NB4 (cell line): ENCODE data around the gene FOXP1.
"Not testable (repeated sequence)": the region's sequence is repeated elsewhere in the genome, so short reads cannot be mapped to it uniquely, and the experiment has no call there.

Experiments used
- DNase-seq: peaks from one replicate; pipeline ENCODE4 v3.0.0; 2010; ENCODE audit warnings: low read depth
- H3K4me3 ChIP-seq: one replicate; pipeline ENCODE4 v1.5.1; 2011; ENCODE audit warnings: mild to moderate bottlenecking, low read depth, low read length, moderate library complexity
- MAX ChIP-seq: IDR thresholded peaks from 2 replicates; pipeline ENCODE4 v1.6.1; 2011; ENCODE audit warnings: low read depth, low read length
- MYC ChIP-seq: IDR thresholded peaks from 2 replicates; pipeline ENCODE4 v1.6.1; 2011; ENCODE audit warnings: low read depth, low read length
- POLR2A ChIP-seq: IDR thresholded peaks from 2 replicates; pipeline ENCODE4 v1.6.1; 2011; ENCODE audit warnings: mild to moderate bottlenecking; ENCODE audit not compliant: insufficient read length; ENCODE audit errors: extremely low read depth
- TF ChIP-seq, protein P1 (sequence below): IDR thresholded peaks from one replicate; pipeline ENCODE4 v1.5.1; 2012; ENCODE audit warnings: low read depth, low read length

FOXP1 gene

GRCh38 chr3:71330505-71330904 is 253.0 kb downstream of the FOXP1 start:
- no peak for DNase-seq
- H3K4me3 ChIP-seq: no peak overlapping the region
- TF ChIP-seq MYC (no peak), MAX (no peak), POLR2A (no peak)
- TF ChIP-seq, protein P1, sequence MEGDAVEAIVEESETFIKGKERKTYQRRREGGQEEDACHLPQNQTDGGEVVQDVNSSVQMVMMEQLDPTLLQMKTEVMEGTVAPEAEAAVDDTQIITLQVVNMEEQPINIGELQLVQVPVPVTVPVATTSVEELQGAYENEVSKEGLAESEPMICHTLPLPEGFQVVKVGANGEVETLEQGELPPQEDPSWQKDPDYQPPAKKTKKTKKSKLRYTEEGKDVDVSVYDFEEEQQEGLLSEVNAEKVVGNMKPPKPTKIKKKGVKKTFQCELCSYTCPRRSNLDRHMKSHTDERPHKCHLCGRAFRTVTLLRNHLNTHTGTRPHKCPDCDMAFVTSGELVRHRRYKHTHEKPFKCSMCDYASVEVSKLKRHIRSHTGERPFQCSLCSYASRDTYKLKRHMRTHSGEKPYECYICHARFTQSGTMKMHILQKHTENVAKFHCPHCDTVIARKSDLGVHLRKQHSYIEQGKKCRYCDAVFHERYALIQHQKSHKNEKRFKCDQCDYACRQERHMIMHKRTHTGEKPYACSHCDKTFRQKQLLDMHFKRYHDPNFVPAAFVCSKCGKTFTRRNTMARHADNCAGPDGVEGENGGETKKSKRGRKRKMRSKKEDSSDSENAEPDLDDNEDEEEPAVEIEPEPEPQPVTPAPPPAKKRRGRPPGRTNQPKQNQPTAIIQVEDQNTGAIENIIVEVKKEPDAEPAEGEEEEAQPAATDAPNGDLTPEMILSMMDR: no peak

- TF ChIP-seq, protein P1: no peak
- TF ChIP-seq POLR2A (no peak), MYC (no peak)
- H3K4me3 ChIP-seq: no peak overlapping the region
- DNase-seq: no peak
Measured at GRCh38 chr3:71329817-71330216, 253.7 kb downstream of the FOXP1 start.

DNA sequence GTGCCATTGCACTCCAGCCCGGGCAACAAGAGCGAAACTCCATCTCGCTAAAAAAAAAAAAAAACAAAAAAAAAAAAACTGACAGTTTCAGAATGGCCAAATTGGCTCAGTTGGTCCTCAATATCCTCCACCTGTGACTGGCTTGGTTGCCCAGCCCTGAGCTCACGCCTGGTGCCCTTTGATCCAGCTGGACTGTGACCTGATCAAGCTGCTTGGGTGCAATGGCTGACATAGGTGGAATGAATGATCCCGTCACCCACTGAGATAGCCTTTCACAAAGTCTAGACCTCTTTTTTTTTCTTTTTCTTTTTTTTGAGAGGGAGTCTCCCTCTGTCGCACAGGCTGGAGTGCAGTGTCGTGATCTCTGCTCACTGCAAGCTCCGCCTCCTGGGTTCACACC is 254.6 kb downstream of the FOXP1 start:
- DNase-seq: no peak
- TF ChIP-seq, protein P1: no peak
- no peak for TF ChIP-seq POLR2A
- TF ChIP-seq MAX: no peak
- TF ChIP-seq MYC: no peak
- no peak overlapping the region for H3K4me3 ChIP-seq

- no peak overlapping the region for H3K4me3 ChIP-seq
- TF ChIP-seq MYC (no peak), POLR2A (no peak), MAX (no peak)
- TF ChIP-seq, protein P1: no peak
- DNase-seq: no peak
Measured at GRCh38 chr3:71327936-71328335, 255.6 kb downstream of the FOXP1 start.

DNA sequence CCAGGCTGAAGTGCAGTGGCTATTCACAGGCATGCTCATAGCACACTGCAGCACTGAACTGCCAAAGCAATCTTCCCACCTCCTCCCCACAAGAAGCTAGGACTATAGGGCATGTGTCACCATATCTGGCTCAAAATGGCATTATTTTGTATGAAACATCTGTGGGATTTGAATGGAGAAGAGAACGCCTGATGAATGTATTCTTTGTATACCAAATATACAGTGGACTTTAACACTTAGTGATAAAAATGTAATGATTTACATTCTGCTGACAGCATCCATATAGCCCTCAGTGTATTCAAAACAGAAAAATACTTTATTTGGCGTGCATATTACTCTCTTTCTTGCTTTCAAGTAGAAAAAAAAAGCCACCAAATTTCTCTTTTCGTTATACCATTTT is 257.8 kb downstream of the FOXP1 start:
- DNase-seq: no peak
- TF ChIP-seq MAX (no peak), MYC (no peak), POLR2A (no peak)
- TF ChIP-seq, protein P1: no peak
- no peak overlapping the region for H3K4me3 ChIP-seq

DNA sequence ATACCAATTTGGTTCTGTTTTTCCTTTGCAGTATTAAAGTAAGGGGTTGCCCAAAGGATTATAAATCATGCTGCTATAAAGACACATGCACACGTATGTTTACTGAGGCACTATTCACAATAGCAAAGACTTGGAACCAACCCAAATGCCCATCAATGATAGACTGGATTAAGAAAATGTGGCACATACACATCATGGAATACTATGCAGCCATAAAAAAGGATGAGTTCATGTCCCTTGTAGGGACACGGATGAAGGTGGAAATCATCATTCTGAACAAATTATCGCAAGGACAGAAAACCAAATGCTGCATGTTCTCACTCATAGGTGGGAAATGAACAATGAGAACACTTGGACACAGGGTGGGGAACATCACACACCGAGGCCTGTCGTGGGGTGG is 259.3 kb downstream of the FOXP1 start:
- not testable (repeated sequence) for H3K4me3 ChIP-seq, DNase-seq
